IMR-90 (cell line): ENCODE measurements around the gene KCTD11. TPM values are rescaled to one million over a fixed set of nuclear protein-coding genes. Genes with fewer than 3 reads are reported as not detected.

ENCODE experiments used
- ATAC-seq: fragments of 200-7000 bp; cut with Tn5 transposase; 2 replicates; pipeline ENCODE4 v1.9.1; 2020; ENCODE audit warnings: low read depth, mild to moderate bottlenecking, moderate library complexity
- BruUV-seq: library from RNA; stranded (reverse); fragments of 400-500 nt; replicated peaks from 2 replicates; lab custom pipeline; 2021; lab: Mats Ljungman, UMichigan
- CTCF ChIA-PET: fragments of 300-600 bp; formaldehyde crosslinking; extraction: SDS; loops from one replicate; lab custom pipeline; 2021; ENCODE audit warnings: antibody characterized with exemption; lab: Yijun Ruan, JAX
- POLR2A ChIA-PET: fragments of 300-600 bp; sonication (Branson Sonifier 250); formaldehyde crosslinking; loops from one replicate; lab custom pipeline; 2022; ENCODE audit warnings: antibody characterized with exemption; ENCODE audit not compliant: unreplicated experiment; lab: Charles Lee
- DNase-seq: peaks from one replicate; pipeline ENCODE4 v3.0.0; 2013
- H2AFZ ChIP-seq: replicated peaks from 2 replicates; pipeline ENCODE3; 2013; ENCODE audit warnings: low read length, mild to moderate bottlenecking; ENCODE audit not compliant: poor library complexity
- H2AK5ac ChIP-seq: 2 replicates; pipeline ENCODE4 v1.6.1; 2013; ENCODE audit warnings: low read depth, low read length, inconsistent platforms
- H2AK9ac ChIP-seq: replicated peaks from 2 replicates; pipeline ENCODE3; 2013; ENCODE audit warnings: mild to moderate bottlenecking, low read depth, low read length, moderate library complexity; ENCODE audit not compliant: poor library complexity
- H2BK120ac ChIP-seq: 2 replicates; pipeline ENCODE4 v1.6.1; 2013; ENCODE audit warnings: low read depth, low read length, inconsistent platforms
- H2BK15ac ChIP-seq: 3 replicates; pipeline ENCODE4 v1.6.1; 2013; ENCODE audit warnings: low read depth, low read length, inconsistent platforms
- H2BK20ac ChIP-seq: 2 replicates; pipeline ENCODE4 v1.6.1; 2013; ENCODE audit warnings: low read depth, mild to moderate bottlenecking, inconsistent platforms, low read length, moderate library complexity
- H2BK5ac ChIP-seq: 2 replicates; pipeline ENCODE4 v1.6.1; 2013; ENCODE audit warnings: mild to moderate bottlenecking, low read depth, low read length, inconsistent platforms; ENCODE audit not compliant: poor library complexity, severe bottlenecking
- H3K14ac ChIP-seq: replicated peaks from 2 replicates; pipeline ENCODE4 v1.6.1; 2013; ENCODE audit warnings: low read depth, low read length, inconsistent platforms
- H3K18ac ChIP-seq: 2 replicates; pipeline ENCODE4 v1.6.1; 2013; ENCODE audit warnings: low read depth, low read length, control low read depth
- H3K23ac ChIP-seq: 2 replicates; pipeline ENCODE4 v1.6.1; 2013; ENCODE audit warnings: low read depth, low read length, inconsistent platforms
- H3K27ac ChIP-seq: 2 replicates; pipeline ENCODE4 v1.5.1; 2013; ENCODE audit warnings: mild to moderate bottlenecking, control low read depth, low read length; ENCODE audit not compliant: insufficient read depth
- H3K27me3 ChIP-seq: 2 replicates; pipeline ENCODE4 v1.6.1; 2013; ENCODE audit warnings: low read length; ENCODE audit not compliant: control insufficient read depth, insufficient read depth
- H3K36me3 ChIP-seq: 2 replicates; pipeline ENCODE4 v1.6.1; 2013; ENCODE audit warnings: low read length, mixed read lengths; ENCODE audit not compliant: control insufficient read depth, insufficient read depth
- H3K4ac ChIP-seq: 2 replicates; pipeline ENCODE4 v1.6.1; 2013; ENCODE audit warnings: low read depth, low read length, inconsistent platforms
- H3K4me1 ChIP-seq: 2 replicates; pipeline ENCODE4 v1.6.1; 2013; ENCODE audit warnings: low read length, mixed read lengths; ENCODE audit not compliant: control insufficient read depth, insufficient read depth
- H3K4me2 ChIP-seq: 2 replicates; pipeline ENCODE4 v1.6.1; 2013; ENCODE audit warnings: low read depth, mild to moderate bottlenecking, control low read depth, low read length, moderate library complexity
- H3K4me3 ChIP-seq: 2 replicates; pipeline ENCODE4 v1.5.1; 2013; ENCODE audit warnings: low read depth, mild to moderate bottlenecking, control low read depth, low read length, moderate library complexity; ENCODE audit not compliant: insufficient read depth
- H3K56ac ChIP-seq: 2 replicates; pipeline ENCODE4 v1.6.1; 2013; ENCODE audit warnings: low read length, inconsistent platforms; ENCODE audit not compliant: insufficient read depth; ENCODE audit errors: extremely low read depth
- H3K79me1 ChIP-seq, 2 experiments: 2 replicates each; pipeline ENCODE4 v1.6.1; 2013; ENCODE audit warnings: low read length in 2 of 2, inconsistent platforms in 1 of 2, low read depth in 1 of 2
- H3K9ac ChIP-seq: 2 replicates; pipeline ENCODE4 v1.6.1; 2013; ENCODE audit warnings: low read depth, low read length, control low read depth
- H3K9me1 ChIP-seq: 2 replicates; pipeline ENCODE4 v1.6.1; 2013; ENCODE audit warnings: low read length, inconsistent platforms; ENCODE audit not compliant: insufficient read depth
- H3K9me3 ChIP-seq: 2 replicates; pipeline ENCODE4 v1.6.1; 2013; ENCODE audit warnings: low read length; ENCODE audit not compliant: control insufficient read depth, insufficient read depth
- H4K20me1 ChIP-seq: 2 replicates; pipeline ENCODE4 v1.6.1; 2013; ENCODE audit warnings: low read length, inconsistent platforms; ENCODE audit not compliant: insufficient read depth
- H4K5ac ChIP-seq: 2 replicates; pipeline ENCODE4 v1.6.1; 2013; ENCODE audit warnings: mild to moderate bottlenecking, low read depth, low read length, control low read depth
- H4K8ac ChIP-seq, 2 experiments: 2 replicates each; pipeline ENCODE4 v1.6.1; 2013; ENCODE audit warnings: low read depth in 2 of 2, low read length in 2 of 2, control low read depth in 1 of 2, inconsistent platforms in 1 of 2
- H4K91ac ChIP-seq: 2 replicates; pipeline ENCODE4 v1.6.1; 2013; ENCODE audit warnings: low read depth, low read length, inconsistent platforms; ENCODE audit not compliant: insufficient read depth
- POLR2A ChIP-seq: IDR thresholded peaks from 2 replicates; pipeline ENCODE4 v1.6.1; 2012; ENCODE audit warnings: mild to moderate bottlenecking, low read depth, low read length
- WGBS, 2 experiments: methylation state at CpG; one replicate each; pipeline versions ENCODE4 v1.1.5 to v1.1.7; 2013; ENCODE audit warnings: missing lambda C conversion rate in 2 of 2; ENCODE audit not compliant: insufficient read length in 1 of 2; ENCODE audit errors: extremely low coverage in 2 of 2; 5-methylcytosine and 5-hydroxymethylcytosine counted together
- dilution Hi-C: fragments of 300-500 bp; cut with HindIII; formaldehyde crosslinking; loops from one replicate; pipeline ENCODE4 v1.14.3; 2018; ENCODE audit warnings: low sequenced_read_pairs; ENCODE audit not compliant: unreplicated experiment
- in situ Hi-C: fragments of 300-500 bp; cut with MboI; formaldehyde crosslinking; loops from 3 replicates; pipeline ENCODE4 v1.14.3; 2019; ENCODE audit warnings: low sequenced_read_pairs, inconsistent platforms, mixed read lengths
- intact Hi-C: fragments of 100-400 bp; cut with micrococcal nuclease; formaldehyde crosslinking; loops from 2 replicates; pipeline ENCODE4 v1.10.0; 2022
- polyA plus RNA-seq, 3 experiments: library from polyadenylated mRNA; depleted of rRNA; stranded (reverse); fragments of >200 nt; gene quantifications; 2 replicates each; pipeline ENCODE4 v1.2.3, GENCODE V29; 2012; ENCODE audit warnings: low replicate concordance in 1 of 3
- total RNA-seq: library from RNA; depleted of rRNA; stranded (reverse); fragments of >200 nt; gene quantifications from 2 replicates; pipeline ENCODE4 v1.2.3, GENCODE V29; 2012

KCTD11 gene
- total and polyA plus RNA-seq, 2 of the 4 experiments (the other 2 are of a cell fraction): 10.8 to 16.4 TPM

GRCh38 chr17:7392696-7393612, 41.0 kb downstream of the KCTD11 start:
- Histone ChIP-seq H3K9me1 (peaks cover 7% of the 10 kb centered on the region; the same call in 1 of the 2 replicates), H4K5ac (no peak overlapping the region), H3K4ac (peak overlapping the region; percentile 8; the same call in 1 of the 2 replicates), H2AK9ac (peak overlapping the region; percentile 86), H3K14ac (no peak overlapping the region), H4K20me1 (no peaks in the 10 kb centered on the region), H3K36me3 (peaks cover 41% of the 10 kb centered on the region), H3K18ac (no peak overlapping the region), H3K4me1 (peaks cover 8% of the 10 kb centered on the region), H4K91ac (no peak overlapping the region; the same call in 1 of the 2 replicates), H2BK20ac (no peak overlapping the region), H2BK5ac (no peak overlapping the region), H3K4me3 (peak overlapping the region; percentile 70), H3K23ac (0 out of 2 replicates have a peak overlapping the region, but pooled peaks have one; percentile 6), H4K8ac (peak overlapping the region in 1 of 2 experiments; percentile 5; a peak in 2 of 4 replicates), H2AK5ac (peak overlapping the region; percentile 37), H3K9me3 (no peaks in the 10 kb centered on the region), H2AFZ (peak overlapping the region; percentile 80), H3K56ac (no peak overlapping the region), H2BK120ac (no peak overlapping the region), H3K27me3 (no peaks in the 10 kb centered on the region), H3K79me1 (peaks cover 14 to 32% of the 10 kb centered on the region in 2 experiments), H3K9ac (peak overlapping the region; percentile 87), H3K27ac (no peak overlapping the region; the same call in 1 of the 2 replicates), H3K4me2 (peak overlapping the region; percentile 65), H2BK15ac (no peak overlapping the region)
- no peak for ATAC-seq
- ChIA-PET POLR2A (interaction anchor here (0.7 kb wide), 1 partner anchor 12 kb away, joined by 4 read pairs; no protein-coding TSS in a partner anchor), CTCF (no interaction called here)
- intact Hi-C loops: no loop called here
- in situ Hi-C loops: loop anchor here (5.0 kb wide), 1 partner anchor 36 kb away; the partner anchor contains the start of gene TMEM95
- dilution Hi-C loops: no loop called here
- BruUV-seq: TSS peak; percentile 62
- no peak for DNase-seq
- no peak for TF ChIP-seq POLR2A
- 45% methylated on average over 14 of the region's 42 CpGs; no CpG with 5 or more reads in 1 of the 2 experiments for WGBS, 2 experiments
